Muscle layer of duodenum (tissue), 2 donors: ENCODE measurements around the gene SMG9.
"Not testable (repeated sequence)": the region's sequence is repeated elsewhere in the genome, so short reads cannot be mapped to it uniquely, and the experiment has no call there.

Experiments
- H3K27ac ChIP-seq: one replicate; pipeline ENCODE4 v1.7.0; 2013; ENCODE audit warnings: mild to moderate bottlenecking, low read length
- H3K27me3 ChIP-seq: one replicate; pipeline ENCODE4 v1.7.0; 2013; ENCODE audit warnings: low read depth, mild to moderate bottlenecking, control low read depth, low read length
- H3K36me3 ChIP-seq, 2 donors: one replicate each; pipeline ENCODE4 v1.7.0; 2013; ENCODE audit warnings: low read length in 2 of 2, control low read depth in 1 of 2, mild to moderate bottlenecking in 1 of 2; ENCODE audit not compliant: insufficient read depth in 2 of 2, control insufficient read depth in 1 of 2
- H3K4me1 ChIP-seq, 2 donors: one replicate each; pipeline ENCODE4 v1.7.0; 2013; ENCODE audit warnings: low read length in 2 of 2, mild to moderate bottlenecking in 2 of 2, control low read depth in 1 of 2, moderate library complexity in 1 of 2; ENCODE audit not compliant: insufficient read depth in 2 of 2, control insufficient read depth in 1 of 2
- H3K4me3 ChIP-seq, 2 donors: one replicate each; pipeline ENCODE4 v1.7.0; 2013; ENCODE audit warnings: low read length in 2 of 2, low read depth in 1 of 2, mild to moderate bottlenecking in 1 of 2
- H3K9me3 ChIP-seq, 2 donors: one replicate each; pipeline ENCODE4 v1.7.0; 2013; ENCODE audit warnings: low read length in 2 of 2, control low read depth in 1 of 2, mild to moderate bottlenecking in 1 of 2; ENCODE audit not compliant: control insufficient read depth in 1 of 2
- donor health status: healthy.

Gene SMG9

GRCh38 chr19:43683905-43684304 is 70.9 kb downstream of the SMG9 start:
- H3K4me3 ChIP-seq, result no peak overlapping the region
- no peaks in the 10 kb centered on the region for H3K9me3 ChIP-seq
- H3K4me1 ChIP-seq, result peaks cover 0 to 1% of the 10 kb centered on the region in 2 donors
- H3K36me3 ChIP-seq, result no peaks in the 10 kb centered on the region
- H3K27ac ChIP-seq, result no peak overlapping the region
- H3K27me3 ChIP-seq, result no peaks in the 10 kb centered on the region

GRCh38 chr19:43682824-43683661 is 71.7 kb downstream of the SMG9 start:
- peaks cover 0 to 5% of the 10 kb centered on the region in 2 donors for H3K4me1 ChIP-seq
- H3K27ac ChIP-seq, result no peak overlapping the region

GRCh38 chr19:43682269-43682668 is 72.5 kb downstream of the SMG9 start:
- not testable (repeated sequence) for H3K36me3 ChIP-seq, H3K9me3 ChIP-seq, H3K27me3 ChIP-seq, H3K4me3 ChIP-seq, H3K4me1 ChIP-seq, H3K27ac ChIP-seq

More at GRCh38 chr19:43682824-43683661, 71.7 kb downstream of the SMG9 start:
- no peaks in the 10 kb centered on the region for H3K27me3 ChIP-seq
- H3K9me3 ChIP-seq, result no peaks in the 10 kb centered on the region
- no peak overlapping the region for H3K4me3 ChIP-seq
- no peaks in the 10 kb centered on the region for H3K36me3 ChIP-seq

- Histone ChIP-seq H3K9me3 (no peaks in the 10 kb centered on the region), H3K4me3 (no peak overlapping the region), H3K27me3 (no peaks in the 10 kb centered on the region), H3K4me1 (peaks cover 0 to 5% of the 10 kb centered on the region in 2 donors), H3K36me3 (no peaks in the 10 kb centered on the region), H3K27ac (no peak overlapping the region)
Observed at GRCh38 chr19:43681821-43682220, 72.9 kb downstream of the SMG9 start.

- no peak overlapping the region for H3K4me3 ChIP-seq
- H3K4me1 ChIP-seq, result peaks cover 0 to 8% of the 10 kb centered on the region in 2 donors
- H3K27me3 ChIP-seq, result no peaks in the 10 kb centered on the region
- no peaks in the 10 kb centered on the region for H3K36me3 ChIP-seq
- no peaks in the 10 kb centered on the region for H3K9me3 ChIP-seq
- H3K27ac ChIP-seq, result no peak overlapping the region
Observed at GRCh38 chr19:43678512-43679261, 76.1 kb downstream of the SMG9 start.
